HG03558 (cell line): ENCODE results near the gene CNTNAP2.

Experiments used
- ATAC-seq: cut with Tn5 transposase; IDR thresholded peaks from one replicate; pipeline ENCODE4 v1.9.1; 2021; ENCODE audit warnings: moderate number of reproducible peaks; ENCODE audit not compliant: unreplicated experiment; ENCODE audit errors: extremely low read depth

The CNTNAP2 gene

GRCh38 chr7:146948703-146949102 is 832.1 kb downstream of the CNTNAP2 start:
- no peak for ATAC-seq

GRCh38 chr7:146956321-146956720 is 839.7 kb downstream of the CNTNAP2 start:
- ATAC-seq, result no peak

GRCh38 chr7:146956853-146957252 is 840.3 kb downstream of the CNTNAP2 start:
- ATAC-seq, result no peak

DNA sequence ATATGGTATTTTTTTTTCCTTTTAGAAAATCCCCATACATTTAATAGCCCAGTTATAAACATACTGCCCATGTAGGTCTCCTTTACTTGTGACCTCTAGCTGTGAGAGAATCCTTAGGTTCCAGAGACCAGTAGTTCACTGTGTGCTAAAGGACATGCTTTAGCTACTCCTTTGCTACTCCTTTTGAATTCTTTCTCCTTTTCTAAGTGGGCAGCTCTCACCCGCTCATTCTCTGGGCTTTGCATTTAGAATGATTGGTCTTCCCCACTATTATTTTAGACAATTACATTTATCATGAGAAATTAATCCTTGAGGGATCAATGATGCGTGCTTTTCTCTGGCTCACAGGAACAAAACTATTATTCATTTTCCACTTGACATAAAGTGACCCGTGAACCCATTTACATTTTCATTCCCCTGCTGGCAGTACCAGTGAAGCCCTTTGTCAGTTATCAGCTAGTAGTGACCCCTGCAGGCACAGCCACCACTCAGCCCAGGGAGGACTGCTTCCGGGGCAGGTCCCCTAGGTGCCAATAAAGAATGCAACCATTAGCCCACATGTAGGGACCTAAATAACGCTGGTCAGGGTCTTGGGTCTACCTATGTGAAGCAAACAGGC is 844.3 kb downstream of the CNTNAP2 start:
- no peak for ATAC-seq

GRCh38 chr7:146961617-146962016 is 845.0 kb downstream of the CNTNAP2 start:
- no peak for ATAC-seq

DNA sequence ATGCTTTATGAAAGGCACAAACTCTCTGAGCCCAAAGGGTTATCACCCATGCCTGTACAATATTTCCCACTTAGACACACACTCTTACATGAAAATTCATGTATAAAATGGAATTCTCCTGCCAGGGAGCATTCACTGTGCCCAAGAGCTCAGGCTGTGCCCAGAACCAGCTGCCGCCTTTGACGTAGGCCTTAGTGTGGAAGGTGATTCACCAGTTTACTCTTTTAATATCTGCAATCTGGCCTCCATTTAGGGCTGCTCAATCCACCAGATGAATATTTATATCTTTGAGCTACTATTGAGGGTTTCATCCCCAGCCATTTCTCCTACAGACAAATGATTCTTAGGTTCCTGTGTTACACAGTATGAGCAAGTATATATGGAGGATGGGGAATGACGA is 849.7 kb downstream of the CNTNAP2 start:
- no peak for ATAC-seq

- no peak for ATAC-seq
Observed at GRCh38 chr7:146982482-146982881, 865.9 kb downstream of the CNTNAP2 start.

- ATAC-seq, result no peak
Observed at GRCh38 chr7:146991596-146991995, 875.0 kb downstream of the CNTNAP2 start.

- no peak for ATAC-seq
Observed at GRCh38 chr7:146993764-146994163, 877.2 kb downstream of the CNTNAP2 start.

GRCh38 chr7:147008530-147008929 is 891.9 kb downstream of the CNTNAP2 start:
- ATAC-seq, result no peak

GRCh38 chr7:147012666-147013065 is 896.1 kb downstream of the CNTNAP2 start:
- no peak for ATAC-seq

DNA sequence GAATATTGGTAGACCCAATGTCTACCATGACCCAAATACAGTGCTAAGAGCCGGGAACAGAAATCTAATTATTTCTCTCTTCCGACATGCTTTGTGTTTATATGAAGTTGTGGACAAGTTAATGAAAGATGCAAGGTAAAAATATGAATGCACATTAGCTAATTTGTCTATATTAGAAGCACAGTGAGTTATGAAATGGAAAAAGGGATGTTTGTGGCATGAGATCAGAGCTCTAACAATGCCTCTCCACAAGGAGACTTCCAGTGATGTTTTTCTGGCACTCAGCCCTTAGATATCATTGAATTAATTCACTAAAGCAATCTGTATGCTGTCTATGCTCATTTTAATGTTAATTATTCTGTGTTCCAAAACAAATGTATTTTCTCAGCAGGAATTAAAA is 897.2 kb downstream of the CNTNAP2 start:
- ATAC-seq, result no peak

GRCh38 chr7:147014286-147014955 is 897.8 kb downstream of the CNTNAP2 start:
- ATAC-seq, result no peak

GRCh38 chr7:147015999-147016398 is 899.4 kb downstream of the CNTNAP2 start:
- no peak for ATAC-seq

DNA sequence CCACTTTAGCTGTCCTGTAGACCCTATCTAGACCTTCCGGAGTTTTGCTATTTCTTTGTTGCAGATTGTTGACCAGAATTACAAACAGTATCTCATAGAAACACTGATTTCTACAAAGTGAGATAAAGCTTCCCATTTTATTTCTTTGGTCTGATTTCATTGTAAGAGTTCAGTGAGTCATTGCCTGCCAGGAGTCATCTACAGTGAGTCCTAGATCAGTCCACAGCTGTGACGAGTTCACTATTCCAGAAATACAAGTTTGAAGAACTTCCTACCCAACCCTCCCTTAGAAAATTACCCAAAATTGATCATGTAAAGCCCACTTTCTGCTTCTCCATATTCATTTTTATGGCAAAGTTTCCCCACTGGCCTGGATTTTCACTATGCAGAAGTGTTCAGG is 905.5 kb downstream of the CNTNAP2 start:
- no peak for ATAC-seq

GRCh38 chr7:147023440-147023839 is 906.8 kb downstream of the CNTNAP2 start:
- ATAC-seq, result no peak

DNA sequence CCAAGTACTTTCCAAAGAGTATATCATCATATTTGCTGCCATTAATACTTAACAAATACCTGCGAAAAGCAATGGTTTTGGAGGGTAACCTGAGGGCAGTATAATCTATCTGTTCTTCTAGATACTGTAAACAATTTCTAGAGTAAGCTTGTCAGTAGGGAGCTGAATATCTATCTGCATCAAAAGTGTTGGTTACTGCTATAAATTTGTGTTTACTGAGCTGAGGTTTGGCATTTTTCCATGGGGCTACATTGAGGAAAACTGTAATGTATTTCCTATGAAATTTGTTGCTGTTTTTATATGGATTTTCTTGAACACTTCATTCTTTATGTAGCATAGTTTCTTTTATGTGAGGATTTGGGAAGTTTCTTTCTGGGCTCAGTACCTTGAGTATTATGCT is 913.4 kb downstream of the CNTNAP2 start:
- no peak for ATAC-seq

DNA sequence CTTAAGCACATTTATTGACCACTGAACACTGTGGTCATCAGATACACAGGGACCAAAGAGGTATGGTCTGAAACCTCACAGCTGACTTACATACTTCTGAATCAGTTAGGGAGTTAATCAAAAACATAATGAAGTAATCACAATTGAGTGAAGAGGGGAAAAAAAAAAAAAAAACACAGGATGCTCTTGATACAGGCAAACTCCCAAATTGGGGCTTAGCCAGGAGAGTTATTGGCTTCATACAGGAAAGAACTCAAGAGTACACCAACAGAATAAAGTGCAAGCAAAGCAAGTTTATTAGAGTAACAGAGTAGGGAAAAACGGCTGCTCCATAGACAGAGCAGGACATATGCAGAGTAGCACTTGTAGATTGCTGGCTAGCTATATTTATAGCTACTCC is 917.0 kb downstream of the CNTNAP2 start:
- ATAC-seq, result no peak

GRCh38 chr7:147041438-147041837 is 924.8 kb downstream of the CNTNAP2 start:
- no peak for ATAC-seq

DNA sequence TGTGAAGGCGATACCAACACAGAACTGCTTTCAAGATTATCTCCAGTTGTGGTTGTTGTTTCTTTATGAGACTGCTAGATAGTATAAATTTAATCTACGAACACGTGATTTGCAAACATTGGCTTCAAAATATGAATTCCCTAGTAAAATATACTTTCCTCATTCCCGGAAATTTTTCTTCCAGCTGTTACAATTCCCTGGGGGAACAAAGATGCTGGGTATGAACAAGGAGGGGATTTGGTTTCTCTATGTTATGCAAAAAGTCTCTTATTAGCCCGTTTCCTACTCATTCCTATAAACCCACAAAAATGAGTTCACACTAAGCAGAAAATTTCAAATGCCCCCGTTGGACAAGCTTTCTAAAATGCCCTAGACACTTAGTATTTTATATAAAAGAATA is 928.3 kb downstream of the CNTNAP2 start:
- ATAC-seq, result no peak

DNA sequence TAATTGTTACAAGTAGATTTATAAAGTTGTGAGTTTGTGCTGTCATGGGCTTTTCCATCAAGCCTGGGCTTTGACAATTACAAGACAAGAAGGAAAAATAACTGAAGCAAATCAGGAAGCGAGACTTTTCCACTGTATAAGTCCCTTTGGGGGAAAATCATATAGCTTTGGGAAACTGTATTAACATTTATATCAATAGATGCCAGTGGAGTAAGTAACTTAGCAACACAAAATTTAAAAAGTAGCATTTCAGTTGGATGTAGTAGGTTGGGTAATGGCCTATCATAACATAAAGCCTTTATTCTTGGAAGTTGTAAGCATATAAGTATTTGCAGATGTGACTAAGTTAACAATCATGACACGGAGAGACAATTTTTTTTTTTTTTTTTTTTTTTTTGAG is 931.1 kb downstream of the CNTNAP2 start:
- ATAC-seq, result no peak

DNA sequence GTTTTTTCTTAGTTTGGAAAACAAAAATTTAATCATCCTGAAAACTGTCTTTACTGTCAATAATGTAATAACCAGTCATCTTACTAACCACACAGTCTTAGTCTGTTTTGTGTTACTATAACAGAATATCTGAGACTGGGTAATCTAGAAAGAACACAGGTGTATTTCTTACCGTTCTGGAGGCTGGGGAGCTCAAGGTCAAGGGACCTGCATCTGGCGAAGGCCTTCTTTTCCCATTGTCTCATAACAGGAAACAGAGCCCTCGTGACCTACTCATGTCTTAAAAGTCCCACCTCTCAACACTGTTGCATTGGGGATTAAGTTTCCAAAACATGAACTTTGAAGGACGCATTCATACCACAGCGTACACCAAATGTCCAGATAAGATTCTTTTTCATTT is 932.3 kb downstream of the CNTNAP2 start:
- no peak for ATAC-seq
